ENCODE results near the gene IFITM5.
A peak's percentile ranks its signal among the peaks of the same experiment; 100 is the strongest.

IFITM5 gene

GRCh38 chr11:261624-262023 is 37.7 kb downstream of the IFITM5 start:
- Mint-ChIP-seq H3K27ac (no peak overlapping the region), H3K36me3 (ENCODE audit: low read depth) (no peaks in the 10 kb centered on the region), H3K27me3 (no peaks in the 10 kb centered on the region), H3K9me3 (no peaks in the 10 kb centered on the region), H3K4me3 (no peak overlapping the region), H3K4me1 (ENCODE audit: low read depth) (peaks cover 4% of the 10 kb centered on the region)
- DNase-seq: no peak

- no peaks in the 10 kb centered on the region for H3K27me3 Mint-ChIP-seq
- H3K4me1 Mint-ChIP-seq (ENCODE audit: low read depth): peaks cover 2% of the 10 kb centered on the region
- no peak overlapping the region for H3K27ac Mint-ChIP-seq
- no peak overlapping the region for H3K4me3 Mint-ChIP-seq
- no peaks in the 10 kb centered on the region for H3K9me3 Mint-ChIP-seq
- no peak for DNase-seq
- H3K36me3 Mint-ChIP-seq (ENCODE audit: low read depth): no peaks in the 10 kb centered on the region
These were observed 39.9 kb downstream of the IFITM5 start for GRCh38 chr11:259413-259812.

GRCh38 chr11:257766-258493 is 41.4 kb downstream of the IFITM5 start:
- no peaks in the 10 kb centered on the region for H3K9me3 Mint-ChIP-seq
- no peak overlapping the region for H3K27ac Mint-ChIP-seq
- H3K36me3 Mint-ChIP-seq (ENCODE audit: low read depth): peaks cover 11% of the 10 kb centered on the region
- H3K4me1 Mint-ChIP-seq (ENCODE audit: low read depth): peaks cover 2% of the 10 kb centered on the region
- no peak overlapping the region for H3K4me3 Mint-ChIP-seq
- no peaks in the 10 kb centered on the region for H3K27me3 Mint-ChIP-seq
- no peak for DNase-seq

GRCh38 chr11:256952-257737 is 42.2 kb downstream of the IFITM5 start:
- H3K27me3 Mint-ChIP-seq: no peaks in the 10 kb centered on the region
- H3K36me3 Mint-ChIP-seq (ENCODE audit: low read depth): peaks cover 19% of the 10 kb centered on the region
- peaks cover under 1% of the 10 kb centered on the region for H3K4me1 Mint-ChIP-seq (ENCODE audit: low read depth)
- no peak for DNase-seq
- peak overlapping the region; percentile 27 for H3K27ac Mint-ChIP-seq
- no peaks in the 10 kb centered on the region for H3K9me3 Mint-ChIP-seq
- no peak overlapping the region for H3K4me3 Mint-ChIP-seq

- Mint-ChIP-seq H3K36me3 (ENCODE audit: low read depth) (peaks cover 32% of the 10 kb centered on the region), H3K27me3 (no peaks in the 10 kb centered on the region), H3K4me3 (no peak overlapping the region), H3K27ac (no peak overlapping the region), H3K9me3 (no peaks in the 10 kb centered on the region), H3K4me1 (ENCODE audit: low read depth) (peaks cover 3% of the 10 kb centered on the region)
- DNase-seq: no peak
These were observed 43.5 kb downstream of the IFITM5 start for GRCh38 chr11:255816-256215.

GRCh38 chr11:255176-255575 is 44.1 kb downstream of the IFITM5 start:
- Mint-ChIP-seq H3K4me3 (no peak overlapping the region), H3K4me1 (ENCODE audit: low read depth) (peaks cover 8% of the 10 kb centered on the region), H3K27ac (no peak overlapping the region), H3K9me3 (no peaks in the 10 kb centered on the region), H3K27me3 (no peaks in the 10 kb centered on the region), H3K36me3 (ENCODE audit: low read depth) (peaks cover 38% of the 10 kb centered on the region)
- DNase-seq: no peak

- Mint-ChIP-seq H3K9me3 (no peaks in the 10 kb centered on the region), H3K4me3 (no peak overlapping the region), H3K4me1 (ENCODE audit: low read depth) (peaks cover 16% of the 10 kb centered on the region), H3K27me3 (no peaks in the 10 kb centered on the region), H3K27ac (peak overlapping the region; percentile 22), H3K36me3 (ENCODE audit: low read depth) (peaks cover 49% of the 10 kb centered on the region)
- no peak for DNase-seq
These were observed 45.4 kb downstream of the IFITM5 start for GRCh38 chr11:253886-254270.

- H3K4me3 Mint-ChIP-seq: no peak overlapping the region
- peaks cover 54% of the 10 kb centered on the region for H3K36me3 Mint-ChIP-seq (ENCODE audit: low read depth)
- H3K4me1 Mint-ChIP-seq (ENCODE audit: low read depth): peaks cover 20% of the 10 kb centered on the region
- no peaks in the 10 kb centered on the region for H3K9me3 Mint-ChIP-seq
- no peak overlapping the region for H3K27ac Mint-ChIP-seq
- no peak for DNase-seq
- H3K27me3 Mint-ChIP-seq: no peaks in the 10 kb centered on the region
These were observed 46.0 kb downstream of the IFITM5 start for GRCh38 chr11:253160-253885.

- Mint-ChIP-seq H3K27me3 (no peaks in the 10 kb centered on the region), H3K4me3 (no peak overlapping the region), H3K27ac (no peak overlapping the region), H3K4me1 (ENCODE audit: low read depth) (peaks cover 26% of the 10 kb centered on the region), H3K9me3 (no peaks in the 10 kb centered on the region), H3K36me3 (ENCODE audit: low read depth) (peaks cover 61% of the 10 kb centered on the region)
- no peak for DNase-seq
These were observed 46.7 kb downstream of the IFITM5 start for GRCh38 chr11:252666-253065.

GRCh38 chr11:251550-251949 is 47.8 kb downstream of the IFITM5 start:
- Mint-ChIP-seq H3K36me3 (ENCODE audit: low read depth) (peaks cover 72% of the 10 kb centered on the region), H3K9me3 (no peaks in the 10 kb centered on the region), H3K27ac (peak overlapping the region; percentile 10), H3K4me1 (ENCODE audit: low read depth) (peaks cover 26% of the 10 kb centered on the region), H3K4me3 (no peak overlapping the region), H3K27me3 (no peaks in the 10 kb centered on the region)
- no peak for DNase-seq

- Mint-ChIP-seq H3K9me3 (no peaks in the 10 kb centered on the region), H3K27me3 (no peaks in the 10 kb centered on the region), H3K27ac (peak overlapping the region; percentile 84), H3K4me1 (ENCODE audit: low read depth) (peaks cover 26% of the 10 kb centered on the region), H3K4me3 (no peak overlapping the region), H3K36me3 (ENCODE audit: low read depth) (peaks cover 79% of the 10 kb centered on the region)
- peak; percentile 83 for DNase-seq
These were observed 48.5 kb downstream of the IFITM5 start for GRCh38 chr11:250740-251299.

- Mint-ChIP-seq H3K36me3 (ENCODE audit: low read depth) (peaks cover 85% of the 10 kb centered on the region), H3K4me1 (ENCODE audit: low read depth) (peaks cover 27% of the 10 kb centered on the region), H3K9me3 (no peaks in the 10 kb centered on the region), H3K27me3 (no peaks in the 10 kb centered on the region), H3K4me3 (no peak overlapping the region), H3K27ac (peak overlapping the region; percentile 84)
- no peak for DNase-seq
These were observed 49.1 kb downstream of the IFITM5 start for GRCh38 chr11:250274-250673.

- Mint-ChIP-seq H3K36me3 (ENCODE audit: low read depth) (peaks cover 97% of the 10 kb centered on the region), H3K4me3 (no peak overlapping the region), H3K4me1 (ENCODE audit: low read depth) (peaks cover 31% of the 10 kb centered on the region), H3K27me3 (no peaks in the 10 kb centered on the region), H3K9me3 (no peaks in the 10 kb centered on the region), H3K27ac (peak overlapping the region; percentile 45)
- DNase-seq: no peak
These were observed 50.3 kb downstream of the IFITM5 start for GRCh38 chr11:249062-249461.

All from activated T-cell treated with anti-CD3 and anti-CD28 coated beads, Interleukin-2, amount 50 U/mL, for 24 hours (primary cell).